Loucy (cell line): ENCODE measurements around the gene ATE1.

Source experiments
- H2AFZ ChIP-seq: fragments of 200-600 bp; sonication (generic); 2 replicates; pipeline ENCODE4 v1.6.0; 2016; ENCODE audit warnings: antibody characterized with exemption, mild to moderate bottlenecking, low read length, moderate library complexity
- H3F3A ChIP-seq: fragments of 200-600 bp; 2 replicates; pipeline ENCODE4 v1.6.0; 2016; ENCODE audit warnings: antibody characterized with exemption, low read depth, mild to moderate bottlenecking
- H3K27me3 ChIP-seq: fragments of 200-600 bp; sonication (generic); 2 replicates; pipeline ENCODE4 v1.6.1; 2014; ENCODE audit warnings: low read length, mild to moderate bottlenecking; ENCODE audit not compliant: insufficient read depth, poor library complexity, severe bottlenecking
- H3K36me3 ChIP-seq: fragments of 200-600 bp; sonication (generic); 2 replicates; pipeline ENCODE4 v1.6.1; 2016; ENCODE audit warnings: low read length; ENCODE audit not compliant: insufficient read depth
- H3K4me1 ChIP-seq: fragments of 200-600 bp; sonication (generic); 2 replicates; pipeline ENCODE4 v1.5.1; 2014; ENCODE audit warnings: low read length, mild to moderate bottlenecking; ENCODE audit not compliant: insufficient read depth, poor library complexity, severe bottlenecking
- H3K4me2 ChIP-seq: fragments of 200-600 bp; sonication (generic); 2 replicates; pipeline ENCODE4 v1.6.0; 2014; ENCODE audit warnings: antibody characterized with exemption, low read length, low read depth, mild to moderate bottlenecking; ENCODE audit not compliant: poor library complexity, severe bottlenecking
- H3K4me3 ChIP-seq: fragments of 200-600 bp; sonication (generic); 2 replicates; pipeline ENCODE4 v1.5.1; 2014; ENCODE audit warnings: low read length, mild to moderate bottlenecking, mixed read lengths; ENCODE audit not compliant: poor library complexity, severe bottlenecking
- H3K79me2 ChIP-seq: fragments of 200-600 bp; sonication (generic); 2 replicates; pipeline ENCODE4 v1.6.1; 2014; ENCODE audit warnings: low read length; ENCODE audit not compliant: insufficient read depth
- H3K9ac ChIP-seq: fragments of 200-600 bp; sonication (generic); 2 replicates; pipeline ENCODE4 v1.6.0; 2014; ENCODE audit warnings: mild to moderate bottlenecking, low read depth, low read length, moderate library complexity; ENCODE audit not compliant: poor library complexity, severe bottlenecking
- H3K9me2 ChIP-seq: fragments of 200-600 bp; sonication (generic); replicated peaks from 2 replicates; pipeline ENCODE4 v1.6.1; 2016; ENCODE audit warnings: low read depth, low read length, mixed read lengths
- H3K9me3 ChIP-seq: fragments of 200-600 bp; sonication (generic); 2 replicates; pipeline ENCODE4 v1.6.1; 2014; ENCODE audit warnings: mild to moderate bottlenecking, antibody characterized with exemption, low read length, low read depth; ENCODE audit not compliant: insufficient read depth
- H4K20me1 ChIP-seq: fragments of 200-600 bp; sonication (generic); 2 replicates; pipeline ENCODE4 v1.6.0; 2014; ENCODE audit warnings: antibody characterized with exemption, low read length, mild to moderate bottlenecking; ENCODE audit not compliant: insufficient read depth, poor library complexity, severe bottlenecking
- CTCF ChIP-seq: fragments of 200-600 bp; sonication (generic); conservative IDR thresholded peaks from 2 replicates; pipeline ENCODE4 v1.5.1; 2014; ENCODE audit warnings: mild to moderate bottlenecking, antibody characterized with exemption, low read length
- EZH2phosphoT487 ChIP-seq: fragments of 200-600 bp; IDR thresholded peaks from 2 replicates; pipeline ENCODE4 v1.6.1; 2018; ENCODE audit warnings: antibody characterized with exemption, mild to moderate bottlenecking, moderate library complexity, borderline replicate concordance

ATE1 gene

GRCh38 chr10:121832647-121833046 lies 95.2 kb downstream of the ATE1 start:
- H3K9me3 ChIP-seq, result no peaks in the 10 kb centered on the region
- H3K9me2 ChIP-seq, result no peaks in the 10 kb centered on the region
- H3K27me3 ChIP-seq, result no peaks in the 10 kb centered on the region
- no peaks in the 10 kb centered on the region for H3K79me2 ChIP-seq
- peaks cover 15% of the 10 kb centered on the region for H3K4me1 ChIP-seq
- no peaks in the 10 kb centered on the region for H3F3A ChIP-seq
- no peak overlapping the region for H3K4me2 ChIP-seq
- H3K4me3 ChIP-seq, result no peak overlapping the region
- no peak overlapping the region for H3K9ac ChIP-seq
- H4K20me1 ChIP-seq, result no peaks in the 10 kb centered on the region
- H2AFZ ChIP-seq, result no peak overlapping the region
- TF ChIP-seq EZH2phosphoT487 (no peak), CTCF (no peak)
- H3K36me3 ChIP-seq, result peaks cover 18% of the 10 kb centered on the region; the same call in 1 of the 2 replicates

GRCh38 chr10:121831777-121832176 lies 96.1 kb downstream of the ATE1 start:
- Histone ChIP-seq H3K4me1 (peaks cover 10% of the 10 kb centered on the region), H2AFZ (no peak overlapping the region), H4K20me1 (no peaks in the 10 kb centered on the region), H3K9ac (no peak overlapping the region), H3K4me3 (no peak overlapping the region), H3K9me2 (no peaks in the 10 kb centered on the region), H3K4me2 (no peak overlapping the region), H3K79me2 (no peaks in the 10 kb centered on the region), H3K36me3 (peaks cover 18% of the 10 kb centered on the region; the same call in 1 of the 2 replicates), H3K9me3 (no peaks in the 10 kb centered on the region), H3K27me3 (no peaks in the 10 kb centered on the region), H3F3A (no peaks in the 10 kb centered on the region)
- TF ChIP-seq EZH2phosphoT487 (no peak), CTCF (no peak)

GRCh38 chr10:121831237-121831636 lies 96.6 kb downstream of the ATE1 start:
- Histone ChIP-seq H3K9me3 (no peaks in the 10 kb centered on the region), H3K4me1 (peaks cover 8% of the 10 kb centered on the region), H4K20me1 (no peaks in the 10 kb centered on the region), H3K9me2 (no peaks in the 10 kb centered on the region), H2AFZ (no peak overlapping the region), H3F3A (no peaks in the 10 kb centered on the region), H3K36me3 (peaks cover 18% of the 10 kb centered on the region; the same call in 1 of the 2 replicates), H3K27me3 (no peaks in the 10 kb centered on the region), H3K79me2 (no peaks in the 10 kb centered on the region), H3K4me2 (no peak overlapping the region), H3K4me3 (no peak overlapping the region), H3K9ac (no peak overlapping the region)
- TF ChIP-seq CTCF, result no peak
- no peak for TF ChIP-seq EZH2phosphoT487
